ENCODE data around the gene SLC12A8.

Gene SLC12A8

GRCh38 chr3:125186800-125187598 is 25.5 kb downstream of the SLC12A8 start:
- no peak for DNase-seq

- peak; percentile 22 for DNase-seq
Measured at GRCh38 chr3:125186261-125186787, 26.2 kb downstream of the SLC12A8 start.

GRCh38 chr3:125185805-125186204 is 26.7 kb downstream of the SLC12A8 start:
- no peak for DNase-seq

GRCh38 chr3:125179884-125180240 is 32.7 kb downstream of the SLC12A8 start:
- DNase-seq, result no peak

- no peak for DNase-seq
Measured at GRCh38 chr3:125179143-125179883, 33.2 kb downstream of the SLC12A8 start.

GRCh38 chr3:125177746-125178145 is 34.8 kb downstream of the SLC12A8 start:
- DNase-seq, result no peak

- DNase-seq, result no peak
Measured at GRCh38 chr3:125175295-125176078, 37.1 kb downstream of the SLC12A8 start.

GRCh38 chr3:125172346-125172745 is 40.2 kb downstream of the SLC12A8 start:
- DNase-seq, result no peak

GRCh38 chr3:125168711-125169393 is 43.7 kb downstream of the SLC12A8 start:
- DNase-seq, result peak; percentile 79

GRCh38 chr3:125166599-125167136 is 45.9 kb downstream of the SLC12A8 start:
- no peak for DNase-seq

GRCh38 chr3:125165948-125166553 is 46.5 kb downstream of the SLC12A8 start:
- no peak for DNase-seq

GRCh38 chr3:125165189-125165947 is 47.2 kb downstream of the SLC12A8 start:
- DNase-seq, result no peak

- no peak for DNase-seq
Measured at GRCh38 chr3:125163739-125164601, 48.6 kb downstream of the SLC12A8 start.

- no peak for DNase-seq
Measured at GRCh38 chr3:125161607-125162219, 50.8 kb downstream of the SLC12A8 start.

- DNase-seq, result no peak
Measured at GRCh38 chr3:125160606-125161371, 51.8 kb downstream of the SLC12A8 start.

- DNase-seq, result no peak
Measured at GRCh38 chr3:125157183-125157582, 55.4 kb downstream of the SLC12A8 start.

- no peak for DNase-seq
Measured at GRCh38 chr3:125156456-125156855, 56.1 kb downstream of the SLC12A8 start.

GRCh38 chr3:125154800-125155269 is 57.7 kb downstream of the SLC12A8 start:
- DNase-seq, result no peak

Data from fibroblast of skin of back (primary cell).